ENCODE data around the gene TWIST2. TPM values are rescaled to one million over a fixed set of nuclear protein-coding genes. Genes with fewer than 3 reads are reported as not detected.

TWIST2 gene
- total RNA-seq, 2 experiments from 2014 or later = not detected

DNA sequence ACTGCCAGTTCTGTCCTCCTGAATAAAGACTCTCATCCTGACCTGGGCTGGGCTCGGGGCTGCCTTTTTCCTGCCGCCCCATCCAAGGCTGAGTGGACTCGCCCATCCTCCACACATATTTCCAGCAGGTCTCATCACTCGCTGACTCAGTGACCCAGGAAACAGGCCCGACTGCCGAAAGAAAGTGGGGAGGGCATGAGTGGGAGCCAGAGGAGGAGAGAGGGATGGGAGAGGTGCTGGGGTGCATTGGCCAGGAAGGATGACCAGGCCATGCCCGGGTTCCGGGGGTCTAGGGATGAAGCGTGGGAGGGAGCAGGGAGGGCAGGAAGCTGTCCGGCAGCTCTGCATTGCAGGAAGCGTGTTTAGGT is 66.7 kb downstream of the TWIST2 start:
- CTCF ChIA-PET = no interaction called here

DNA sequence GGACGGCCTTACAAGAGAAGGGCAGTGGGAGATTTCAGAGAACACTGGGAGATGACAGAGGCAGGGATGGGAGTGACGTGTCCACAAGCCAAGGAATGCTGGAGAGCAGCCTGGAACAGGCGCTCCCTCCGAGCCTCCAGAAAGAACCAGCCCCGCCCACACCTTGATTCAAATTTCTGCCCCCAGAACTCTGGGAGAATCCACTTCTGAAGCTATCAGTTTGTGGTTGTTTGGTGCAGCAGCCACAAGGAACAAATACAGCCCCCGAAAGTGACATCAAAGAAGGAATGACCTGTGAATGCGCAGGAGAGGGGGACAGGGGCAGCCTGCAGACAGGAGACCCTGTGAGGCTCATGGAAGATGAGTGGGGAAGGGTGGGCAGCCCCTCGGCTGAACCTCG is 67.3 kb downstream of the TWIST2 start:
- ChIA-PET POLR2A (no interaction called here), CTCF (no interaction called here)

More for the DNA sequence above, 66.7 kb downstream of the TWIST2 start:
- POLR2A ChIA-PET = no interaction called here

- POLR2A ChIA-PET = no interaction called here
- CTCF ChIA-PET = no interaction called here
Measured at GRCh38 chr2:238915596-238915995, 67.7 kb downstream of the TWIST2 start.

DNA sequence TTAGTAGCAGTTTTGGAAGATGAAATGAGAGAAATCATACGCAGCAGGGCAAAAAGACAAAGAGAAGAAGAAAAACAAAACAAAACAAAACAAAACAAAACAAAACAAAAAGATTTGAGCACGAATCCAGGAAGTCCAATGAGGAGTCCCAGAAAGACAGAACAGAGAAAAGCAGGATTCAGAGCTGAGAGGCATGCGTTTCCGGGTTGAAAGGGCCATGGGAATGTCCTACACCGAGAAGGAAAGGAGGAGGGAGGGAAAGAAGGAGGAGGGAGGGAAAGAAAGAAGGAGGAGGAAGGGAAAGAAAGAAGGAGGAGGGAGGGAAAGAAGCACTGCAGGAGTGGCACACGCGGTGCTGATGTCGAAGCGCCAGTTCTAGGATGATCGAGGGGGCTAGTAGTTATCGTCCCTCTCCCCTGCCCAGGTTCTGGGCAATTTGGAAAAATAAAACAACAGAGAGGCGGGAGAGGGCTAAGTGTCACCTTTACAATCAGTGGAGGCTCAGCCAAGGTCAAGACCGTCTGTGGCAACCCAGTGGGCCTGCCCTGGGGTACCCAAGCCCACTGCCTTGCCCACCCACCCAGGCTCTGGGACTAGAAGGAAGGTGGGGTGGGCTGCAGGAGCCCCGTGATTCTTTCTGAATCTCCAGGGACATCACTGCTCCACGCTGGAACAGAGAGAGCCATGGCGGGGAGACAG is 68.4 kb downstream of the TWIST2 start:
- ChIA-PET CTCF (no interaction called here), POLR2A (no interaction called here)

DNA sequence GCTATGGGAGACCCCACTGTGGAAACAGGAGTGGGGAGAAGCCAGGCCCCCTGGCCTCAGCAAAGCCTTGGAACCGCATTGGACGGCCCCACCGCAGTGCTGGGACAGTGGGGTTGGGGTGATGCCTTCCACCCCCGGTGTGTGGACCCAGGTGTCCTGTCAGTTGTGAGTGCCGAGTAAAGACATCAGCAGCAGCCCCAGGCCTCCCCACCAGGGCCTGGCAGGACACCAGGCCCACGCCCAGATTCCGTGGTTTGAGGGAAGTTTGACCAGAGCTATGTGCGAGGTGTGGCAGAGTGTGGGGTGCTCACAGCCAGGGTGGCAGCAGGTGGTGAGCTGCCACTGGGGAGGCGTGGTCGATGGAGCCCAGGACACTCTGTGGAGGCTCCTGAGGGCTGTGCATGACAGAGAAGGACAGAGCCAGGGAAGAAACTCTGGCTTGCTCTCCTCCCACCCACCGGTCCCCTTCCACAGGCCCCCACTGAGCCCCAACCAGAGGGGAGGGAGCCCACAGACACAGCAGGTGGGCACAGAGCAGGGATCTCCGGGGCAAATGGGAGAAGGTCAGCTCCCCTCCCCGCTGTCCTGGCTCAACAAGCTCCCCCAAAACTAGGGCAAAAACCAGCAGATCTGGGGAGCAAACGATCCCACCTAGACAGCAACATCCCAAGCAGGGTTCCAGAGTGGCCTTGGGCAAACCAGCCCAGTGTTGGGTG is 69.1 kb downstream of the TWIST2 start:
- CTCF ChIA-PET = no interaction called here

DNA sequence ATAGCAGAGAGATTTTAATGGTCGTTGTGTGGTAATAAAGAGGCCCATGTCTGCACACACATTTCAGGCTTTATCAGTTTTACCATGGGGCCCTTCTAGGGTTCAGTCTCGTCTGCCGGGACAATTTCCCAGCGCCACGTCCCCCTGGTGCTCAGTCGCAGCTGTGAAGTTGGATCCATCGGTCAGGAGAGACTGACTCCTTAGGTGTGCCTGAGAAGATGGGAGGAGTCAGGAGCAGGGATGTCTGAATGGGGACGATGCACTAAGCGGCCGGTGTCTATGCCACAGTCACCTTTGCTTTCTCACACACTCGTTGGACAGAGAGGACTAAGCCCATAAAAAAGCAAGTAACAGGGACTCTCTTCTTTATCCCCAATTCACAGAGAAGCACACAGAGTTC is 71.4 kb downstream of the TWIST2 start:
- ChIA-PET CTCF (no interaction called here), POLR2A (no interaction called here)

More for the DNA sequence above, 69.1 kb downstream of the TWIST2 start:
- POLR2A ChIA-PET = no interaction called here

- ChIA-PET POLR2A (no interaction called here), CTCF (no interaction called here)
Measured at GRCh38 chr2:238920053-238920452, 72.2 kb downstream of the TWIST2 start.

DNA sequence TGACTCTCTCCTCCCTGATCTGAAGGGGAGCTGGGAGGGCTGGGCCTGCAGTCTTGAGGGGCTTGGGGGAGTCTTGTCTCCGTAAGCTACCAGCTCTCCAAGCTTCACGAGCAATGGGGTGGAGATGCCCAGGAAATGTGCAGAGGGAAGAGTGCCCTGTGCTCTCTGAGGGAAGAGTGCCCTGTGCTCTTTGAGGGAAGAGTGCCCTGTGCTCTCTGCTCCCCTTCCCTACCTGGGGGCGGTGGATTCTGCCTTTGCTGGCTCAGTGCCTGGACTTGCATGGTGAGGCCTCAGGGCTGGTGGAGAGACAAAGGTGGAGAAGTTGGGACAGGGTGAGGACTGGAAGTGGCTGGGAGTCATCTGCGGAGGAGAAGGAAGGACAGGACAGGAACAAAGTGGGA is 72.7 kb downstream of the TWIST2 start:
- CTCF ChIA-PET = no interaction called here
- POLR2A ChIA-PET = no interaction called here

DNA sequence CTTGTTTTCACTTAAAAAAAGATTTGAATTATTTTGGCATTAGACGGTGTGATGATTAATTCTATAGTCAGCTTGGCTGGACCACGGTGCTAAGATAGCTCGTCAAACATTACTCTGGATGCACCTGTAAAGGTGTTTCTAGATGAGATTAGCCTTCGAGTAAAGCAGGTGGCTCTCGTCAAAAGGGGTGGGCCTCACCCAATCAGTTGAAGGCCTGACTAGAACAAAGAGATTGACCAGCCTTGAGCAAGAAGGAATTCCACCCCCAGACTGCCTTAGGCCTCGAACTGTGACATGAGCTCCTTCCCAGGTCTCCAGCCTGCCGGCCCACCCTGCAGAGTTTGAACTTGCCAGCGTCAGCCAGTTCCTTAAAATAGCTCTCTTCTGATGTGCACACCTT is 73.4 kb downstream of the TWIST2 start:
- POLR2A ChIA-PET = no interaction called here
- CTCF ChIA-PET = no interaction called here

DNA sequence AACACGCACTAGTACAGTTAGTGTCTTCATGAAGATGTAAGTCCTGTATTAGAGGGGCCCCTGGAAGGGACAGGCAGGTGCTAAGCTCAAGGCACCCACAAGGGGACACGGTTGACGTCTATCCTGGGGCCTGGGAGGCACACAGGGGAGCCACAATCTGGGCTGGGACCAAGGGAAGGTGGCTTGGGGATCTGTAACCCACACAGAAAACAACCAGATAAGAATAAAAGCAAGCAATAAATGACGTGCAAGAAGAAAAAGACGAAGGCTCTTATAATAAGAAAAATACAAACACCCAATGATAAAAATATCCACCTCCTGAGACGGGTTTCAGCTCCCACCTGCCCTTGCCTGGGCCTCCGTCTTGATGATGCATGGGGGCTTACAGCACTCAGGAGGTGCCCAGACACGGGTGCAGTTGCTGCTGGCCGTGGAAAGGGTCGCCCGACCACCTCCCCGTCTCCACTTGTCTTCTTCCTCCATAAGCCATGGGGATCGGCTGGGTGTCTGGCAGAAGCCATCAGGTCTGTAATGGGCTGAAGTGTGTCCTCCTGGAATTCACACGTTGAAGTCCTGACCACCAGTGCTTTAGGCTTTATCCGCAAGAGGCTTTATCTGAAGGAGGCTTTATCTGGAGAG is 73.9 kb downstream of the TWIST2 start:
- ChIA-PET POLR2A (no interaction called here), CTCF (no interaction called here)

DNA sequence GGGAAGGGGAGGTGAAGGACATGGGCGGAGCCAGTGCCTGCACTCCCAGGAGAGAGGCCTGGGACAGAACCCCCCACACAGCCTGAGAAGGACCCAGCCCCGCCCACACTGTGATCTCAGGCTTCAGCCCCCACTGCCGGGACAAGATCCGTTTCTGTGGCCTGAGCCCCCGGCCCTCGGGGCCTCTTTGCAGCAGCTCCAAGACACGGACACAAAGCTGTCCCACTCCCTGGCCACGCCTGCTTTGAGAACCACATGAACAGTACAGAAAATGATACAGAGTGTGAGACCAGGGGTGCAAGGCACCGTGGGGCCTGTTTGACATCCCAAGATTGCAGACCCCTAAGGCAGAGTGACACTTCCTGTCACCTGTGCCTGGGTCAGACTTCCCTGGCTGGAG is 74.5 kb downstream of the TWIST2 start:
- ChIA-PET POLR2A (no interaction called here), CTCF (no interaction called here)

GRCh38 chr2:238924032-238924431 is 76.1 kb downstream of the TWIST2 start:
- ChIA-PET CTCF (no interaction called here), POLR2A (no interaction called here)

DNA sequence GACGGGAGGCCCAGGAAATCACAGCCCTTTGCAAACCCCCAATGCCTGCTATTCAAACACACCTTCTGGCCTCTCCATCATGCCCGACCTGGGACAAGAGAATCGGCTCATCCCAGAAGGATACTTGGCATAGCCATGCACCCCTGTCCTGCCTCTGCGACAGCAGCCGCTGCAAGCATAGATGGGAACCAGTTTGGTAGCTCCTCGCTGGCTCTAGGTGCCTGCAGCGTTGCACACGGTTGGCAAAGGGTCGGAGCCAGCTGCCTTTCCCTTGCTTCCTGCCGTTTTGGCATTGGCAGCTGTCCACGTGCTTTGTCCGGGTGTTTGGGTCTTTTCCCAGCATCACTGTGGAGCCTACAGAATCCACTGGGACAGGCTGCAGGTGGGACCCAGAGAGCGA is 76.9 kb downstream of the TWIST2 start:
- CTCF ChIA-PET = no interaction called here
- POLR2A ChIA-PET = no interaction called here

GRCh38 chr2:238925281-238925680 is 77.4 kb downstream of the TWIST2 start:
- ChIA-PET POLR2A (no interaction called here), CTCF (no interaction called here)

DNA sequence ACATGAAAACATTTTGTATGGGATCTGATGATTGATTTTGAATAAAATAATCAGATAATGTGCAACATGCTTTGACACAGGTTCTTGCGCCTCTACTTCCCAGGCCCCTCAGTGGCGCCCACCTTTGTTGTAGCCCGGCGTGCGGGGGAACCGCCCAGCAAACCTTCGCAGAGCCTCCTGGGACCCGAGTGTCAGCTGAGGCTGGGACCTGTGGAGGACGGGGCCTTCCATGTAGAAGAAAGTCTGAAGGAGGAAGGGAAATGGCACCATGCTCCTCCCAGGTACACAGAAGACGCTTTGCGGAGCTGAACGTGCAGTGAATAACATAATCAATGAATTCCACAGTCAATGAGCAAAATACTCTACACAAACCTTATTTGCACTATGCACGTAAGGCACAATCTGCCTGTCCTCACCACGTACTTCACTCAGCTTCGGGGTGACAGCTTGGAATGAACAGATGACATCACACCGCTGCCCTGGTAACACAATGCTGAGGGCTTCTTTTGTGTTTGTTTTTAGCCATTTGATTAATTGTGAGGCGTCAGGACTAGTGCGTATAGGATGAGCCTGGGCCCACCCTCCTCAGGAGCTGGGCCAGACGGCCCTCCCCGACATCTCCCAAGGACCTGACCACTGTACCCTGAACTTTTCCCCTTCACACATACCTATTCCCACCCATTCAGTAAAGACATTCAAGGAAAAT is 78.1 kb downstream of the TWIST2 start:
- ChIA-PET CTCF (no interaction called here), POLR2A (no interaction called here)

GRCh38 chr2:238926761-238927611 is 79.1 kb downstream of the TWIST2 start:
- POLR2A ChIA-PET = no interaction called here
- CTCF ChIA-PET = no interaction called here

DNA sequence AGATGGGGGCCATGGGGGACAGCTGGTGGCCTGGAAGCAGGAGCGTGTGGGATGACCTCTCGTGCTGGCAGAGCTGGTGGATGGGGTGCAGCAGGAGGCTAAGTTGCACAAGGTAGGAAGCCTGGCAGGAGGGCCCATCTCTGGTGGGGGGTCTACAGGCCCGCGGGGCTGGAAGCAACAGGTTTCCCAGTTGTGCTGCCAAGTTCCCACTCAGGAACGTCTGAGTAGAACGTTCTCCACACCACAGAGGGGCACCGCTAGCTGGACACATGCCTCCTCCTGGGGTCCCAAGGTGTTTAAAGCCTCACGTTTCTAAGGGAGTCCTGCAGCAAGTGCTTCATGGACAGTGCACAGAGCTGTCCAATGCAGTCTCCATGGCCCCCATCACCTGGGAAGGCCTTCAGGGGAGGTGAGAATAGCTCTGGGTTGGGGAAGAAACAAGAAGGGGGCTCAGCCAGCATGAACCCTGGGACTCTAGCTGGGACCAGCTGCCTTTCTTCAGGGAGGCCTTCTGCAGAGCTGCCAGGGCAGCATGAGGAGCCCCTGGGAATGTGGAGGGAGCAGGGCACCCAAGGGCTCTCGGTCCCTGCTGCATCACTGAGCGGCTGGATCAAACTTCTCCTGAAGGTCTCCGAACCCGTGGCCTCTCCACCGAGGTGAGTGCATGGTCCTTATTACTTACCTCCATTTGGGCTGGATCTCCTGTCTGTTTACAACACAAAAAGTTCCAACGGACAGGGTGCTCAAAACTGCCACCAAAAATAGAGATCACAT is 80.0 kb downstream of the TWIST2 start:
- POLR2A ChIA-PET = no interaction called here
- CTCF ChIA-PET = no interaction called here

DNA sequence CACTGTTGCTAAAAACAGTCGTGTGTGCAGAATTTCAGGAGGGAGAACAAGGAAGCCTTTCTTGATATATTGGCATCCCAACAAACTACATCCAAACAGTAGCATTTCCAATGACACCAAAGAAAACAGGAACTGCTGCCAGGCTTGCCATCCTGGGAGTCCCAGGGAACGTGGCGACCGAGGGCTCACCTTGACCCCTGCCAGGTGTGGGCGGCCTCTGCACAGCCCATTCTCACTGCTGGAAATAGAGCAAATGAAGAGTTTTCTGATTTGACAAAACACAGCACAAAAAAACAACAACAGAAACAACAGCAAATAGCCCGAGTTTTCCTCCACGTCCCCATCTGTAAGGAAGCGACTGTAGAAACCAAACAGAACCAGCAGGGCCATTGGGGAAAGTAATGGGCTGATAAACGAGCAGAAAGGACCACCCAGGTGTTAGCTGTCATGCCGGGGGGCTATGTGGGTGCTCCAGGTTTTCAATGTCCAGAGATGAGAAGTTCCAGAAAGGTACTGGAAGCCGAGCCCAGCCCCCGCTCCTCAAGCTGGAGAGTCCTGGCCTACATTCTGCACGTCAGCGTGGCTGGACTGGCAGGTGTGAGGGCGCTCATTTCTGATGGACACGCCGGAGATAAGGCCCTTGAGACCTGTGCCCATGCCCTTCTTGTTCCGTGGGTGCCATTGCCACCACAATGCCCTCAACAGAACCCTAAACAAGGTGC is 80.8 kb downstream of the TWIST2 start:
- CTCF ChIA-PET = no interaction called here
- POLR2A ChIA-PET = no interaction called here

Data from activated CD8-positive, alpha-beta memory T cell treated with anti-CD3 and anti-CD28 coated beads for 36 hours (primary cell).